ENCODE measurements around the gene SETD5.

DNA sequence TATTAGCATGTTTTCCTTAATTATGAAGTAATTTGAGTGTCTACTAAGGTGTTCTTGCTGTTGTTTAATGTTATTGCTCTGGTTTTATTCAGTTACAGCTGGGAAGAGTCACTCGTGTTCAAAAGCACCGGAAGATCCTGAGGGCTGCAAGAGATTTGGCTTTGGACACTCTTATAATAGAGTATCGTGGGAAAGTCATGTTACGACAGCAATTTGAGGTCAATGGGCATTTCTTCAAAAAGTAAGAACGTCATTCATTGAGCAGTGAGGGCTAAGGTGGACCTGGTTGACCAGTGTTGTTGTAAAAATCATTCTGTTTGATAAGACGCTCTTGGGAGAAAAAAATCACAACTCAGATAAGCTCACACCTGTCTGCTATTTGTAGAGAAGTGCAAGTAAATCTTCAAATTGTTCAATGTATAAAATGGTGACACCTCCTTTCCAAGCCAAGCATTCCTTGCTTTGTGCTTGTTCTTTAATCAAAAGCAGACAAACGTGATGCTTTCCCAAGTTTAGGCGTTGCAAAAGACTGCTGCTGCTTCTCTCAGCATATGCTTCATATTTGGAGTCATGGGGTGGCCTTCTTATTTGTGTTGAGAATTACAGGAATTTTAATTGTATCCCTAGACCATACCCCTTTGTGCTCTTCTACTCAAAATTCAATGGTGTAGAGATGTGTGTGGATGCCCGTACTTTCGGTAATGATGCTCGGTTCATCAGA lies 44.2 kb downstream of the SETD5 start:
- TF ChIP-seq, protein P1, sequence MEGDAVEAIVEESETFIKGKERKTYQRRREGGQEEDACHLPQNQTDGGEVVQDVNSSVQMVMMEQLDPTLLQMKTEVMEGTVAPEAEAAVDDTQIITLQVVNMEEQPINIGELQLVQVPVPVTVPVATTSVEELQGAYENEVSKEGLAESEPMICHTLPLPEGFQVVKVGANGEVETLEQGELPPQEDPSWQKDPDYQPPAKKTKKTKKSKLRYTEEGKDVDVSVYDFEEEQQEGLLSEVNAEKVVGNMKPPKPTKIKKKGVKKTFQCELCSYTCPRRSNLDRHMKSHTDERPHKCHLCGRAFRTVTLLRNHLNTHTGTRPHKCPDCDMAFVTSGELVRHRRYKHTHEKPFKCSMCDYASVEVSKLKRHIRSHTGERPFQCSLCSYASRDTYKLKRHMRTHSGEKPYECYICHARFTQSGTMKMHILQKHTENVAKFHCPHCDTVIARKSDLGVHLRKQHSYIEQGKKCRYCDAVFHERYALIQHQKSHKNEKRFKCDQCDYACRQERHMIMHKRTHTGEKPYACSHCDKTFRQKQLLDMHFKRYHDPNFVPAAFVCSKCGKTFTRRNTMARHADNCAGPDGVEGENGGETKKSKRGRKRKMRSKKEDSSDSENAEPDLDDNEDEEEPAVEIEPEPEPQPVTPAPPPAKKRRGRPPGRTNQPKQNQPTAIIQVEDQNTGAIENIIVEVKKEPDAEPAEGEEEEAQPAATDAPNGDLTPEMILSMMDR (IDR thresholded peaks at IDR 0.05; ENCODE audit: low read depth, low read length, poor library complexity, severe bottlenecking), result no peak
- TF ChIP-seq EZH2phosphoT487 (IDR thresholded peaks at IDR 0.05; ENCODE audit: borderline replicate concordance, low read length), result no peak

Data from DOHH2 (cell line).